Activated B cell treated with CpG ODN at 0.5 μM for 24 hours (primary cell): Measurements from ENCODE around the gene FRY. TPM values are rescaled to one million over a fixed set of nuclear protein-coding genes. Genes with fewer than 3 reads are reported as not detected.

Experiments used
- ATAC-seq: fragments of 200-7000 bp; cut with Tn5 transposase; one replicate; pipeline ENCODE4 v1.10.0; 2021; ENCODE audit warnings: low read depth, mild to moderate bottlenecking, moderate library complexity
- CTCF ChIA-PET: fragments of 350-600 bp; sonication (Branson Sonifier 250); formaldehyde crosslinking; loops from one replicate; lab custom pipeline; 2021; ENCODE audit warnings: antibody characterized with exemption; lab: Charles Lee
- POLR2A ChIA-PET: fragments of 350-600 bp; sonication (Branson Sonifier 250); formaldehyde crosslinking; loops from one replicate; lab custom pipeline; 2021; ENCODE audit warnings: antibody characterized with exemption; lab: Charles Lee
- DNase-seq: peaks from one replicate; pipeline ENCODE4 v3.0.0; 2022
- H3K27ac Mint-ChIP-seq: one replicate; pipeline ENCODE4 v1.8.0; 2020; ENCODE audit warnings: mixed read lengths
- H3K27me3 Mint-ChIP-seq: one replicate; pipeline ENCODE4 v1.8.0; 2021; ENCODE audit warnings: mixed read lengths
- H3K36me3 Mint-ChIP-seq: one replicate; pipeline ENCODE4 v1.8.0; 2021; ENCODE audit warnings: low read depth, mixed read lengths
- H3K4me1 Mint-ChIP-seq: one replicate; pipeline ENCODE4 v1.8.0; 2021; ENCODE audit warnings: mixed read lengths
- H3K4me3 Mint-ChIP-seq: one replicate; pipeline ENCODE4 v1.8.0; 2020; ENCODE audit warnings: mild to moderate bottlenecking, mixed read lengths
- H3K9me3 Mint-ChIP-seq: one replicate; pipeline ENCODE4 v1.8.0; 2020; ENCODE audit warnings: mixed read lengths
- intact Hi-C: fragments of 100-400 bp; cut with micrococcal nuclease; formaldehyde crosslinking; loops from one replicate; pipeline ENCODE4 v1.15.1; 2024
- total RNA-seq: library from RNA; stranded (reverse); gene quantifications from 2 replicates; pipeline ENCODE4 v1.2.3, GENCODE V29; 2022
- TF ChIP-seq, protein P1 (sequence below): fragments of 200-600 bp; IDR thresholded peaks from one replicate; pipeline ENCODE4 v1.8.0; 2022; ENCODE audit warnings: antibody characterized with exemption, mild to moderate bottlenecking

Gene FRY
- total RNA-seq, 1 donor from 2014 or later, result 4.8 TPM

DNA sequence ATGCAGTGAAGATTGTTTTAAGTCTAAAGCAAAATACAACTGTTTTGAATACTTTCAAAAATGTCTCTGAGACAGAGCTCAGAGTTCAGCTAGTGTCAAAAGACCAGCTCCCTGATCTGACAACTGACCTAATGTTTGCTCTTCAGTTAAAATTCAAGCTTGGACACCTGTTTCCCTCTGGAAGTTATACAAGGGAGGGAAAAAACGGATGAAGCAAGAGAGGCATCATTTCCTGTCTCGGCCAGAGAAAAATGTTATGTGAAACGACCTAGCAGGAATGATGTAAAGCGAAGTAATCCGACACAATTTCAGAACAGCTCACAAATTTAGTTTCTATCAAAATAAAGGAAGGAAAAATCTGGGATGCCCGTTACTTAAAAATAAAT is 224.1 kb downstream of the FRY start:
- Mint-ChIP-seq H3K4me3 (no peak overlapping the region), H3K36me3 (no peaks in the 10 kb centered on the region), H3K27me3 (no peaks in the 10 kb centered on the region), H3K9me3 (no peaks in the 10 kb centered on the region), H3K4me1 (no peaks in the 10 kb centered on the region), H3K27ac (no peak overlapping the region)
- ChIA-PET CTCF (interaction anchor here (1.1 kb wide), 1 partner anchor 187 kb away, joined by 3 read pairs; no protein-coding TSS in a partner anchor), POLR2A (no interaction called here)
- ATAC-seq (no peak), DNase-seq (no peak)
- TF ChIP-seq, protein P1, sequence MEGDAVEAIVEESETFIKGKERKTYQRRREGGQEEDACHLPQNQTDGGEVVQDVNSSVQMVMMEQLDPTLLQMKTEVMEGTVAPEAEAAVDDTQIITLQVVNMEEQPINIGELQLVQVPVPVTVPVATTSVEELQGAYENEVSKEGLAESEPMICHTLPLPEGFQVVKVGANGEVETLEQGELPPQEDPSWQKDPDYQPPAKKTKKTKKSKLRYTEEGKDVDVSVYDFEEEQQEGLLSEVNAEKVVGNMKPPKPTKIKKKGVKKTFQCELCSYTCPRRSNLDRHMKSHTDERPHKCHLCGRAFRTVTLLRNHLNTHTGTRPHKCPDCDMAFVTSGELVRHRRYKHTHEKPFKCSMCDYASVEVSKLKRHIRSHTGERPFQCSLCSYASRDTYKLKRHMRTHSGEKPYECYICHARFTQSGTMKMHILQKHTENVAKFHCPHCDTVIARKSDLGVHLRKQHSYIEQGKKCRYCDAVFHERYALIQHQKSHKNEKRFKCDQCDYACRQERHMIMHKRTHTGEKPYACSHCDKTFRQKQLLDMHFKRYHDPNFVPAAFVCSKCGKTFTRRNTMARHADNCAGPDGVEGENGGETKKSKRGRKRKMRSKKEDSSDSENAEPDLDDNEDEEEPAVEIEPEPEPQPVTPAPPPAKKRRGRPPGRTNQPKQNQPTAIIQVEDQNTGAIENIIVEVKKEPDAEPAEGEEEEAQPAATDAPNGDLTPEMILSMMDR, result no peak
- intact Hi-C loops, result no loop called here

DNA sequence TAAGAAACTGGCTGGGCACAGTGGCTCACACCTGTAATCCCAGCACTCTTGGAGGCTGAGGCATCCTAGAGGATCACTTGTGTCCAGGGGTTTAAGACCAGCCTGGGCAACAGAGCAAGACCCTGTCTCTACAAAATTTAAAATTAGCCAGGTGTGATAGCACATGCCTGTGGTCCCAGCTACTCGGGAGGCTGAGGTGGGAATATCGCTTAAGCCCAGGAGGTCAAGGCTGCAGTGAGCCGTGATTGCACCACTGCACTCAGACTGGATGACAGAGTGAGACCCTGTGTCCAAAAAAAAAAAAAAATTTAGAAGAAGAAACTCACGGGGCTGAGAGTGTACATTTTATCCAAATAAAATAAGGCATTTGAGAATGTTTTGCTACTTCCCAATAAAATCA is 224.7 kb downstream of the FRY start:
- Mint-ChIP-seq H3K9me3 (no peaks in the 10 kb centered on the region), H3K4me1 (no peaks in the 10 kb centered on the region), H3K36me3 (no peaks in the 10 kb centered on the region), H3K4me3 (no peak overlapping the region), H3K27me3 (no peaks in the 10 kb centered on the region), H3K27ac (no peak overlapping the region)
- ChIA-PET CTCF (interaction anchor here (1.1 kb wide), 1 partner anchor 186 kb away, joined by 3 read pairs; no protein-coding TSS in a partner anchor), POLR2A (no interaction called here)
- ATAC-seq, result no peak
- intact Hi-C loops, result no loop called here
- TF ChIP-seq, protein P1, result no peak
- DNase-seq, result no peak

DNA sequence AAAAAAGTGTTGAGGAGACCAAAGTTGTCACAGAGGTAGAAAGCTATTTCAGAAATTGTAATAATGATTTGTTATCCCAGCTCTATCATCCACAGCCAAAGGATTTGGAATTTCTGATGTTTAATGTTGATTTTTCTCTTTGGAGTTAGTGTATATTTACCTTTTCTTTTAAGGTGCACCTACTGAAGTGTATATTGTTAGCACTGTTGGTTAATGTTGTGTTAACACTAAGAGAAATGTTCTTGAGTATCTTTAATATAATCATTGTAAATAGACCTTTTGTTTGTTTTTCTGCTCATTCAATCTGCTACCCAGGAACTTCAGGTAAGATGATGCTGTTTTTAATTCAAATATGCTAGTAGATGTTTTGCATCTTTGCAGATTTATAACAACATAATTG is 226.1 kb downstream of the FRY start:
- Mint-ChIP-seq H3K4me1 (no peaks in the 10 kb centered on the region), H3K27ac (no peak overlapping the region), H3K36me3 (no peaks in the 10 kb centered on the region), H3K27me3 (no peaks in the 10 kb centered on the region), H3K9me3 (no peaks in the 10 kb centered on the region), H3K4me3 (no peak overlapping the region)
- TF ChIP-seq, protein P1, result no peak
- intact Hi-C loops, result no loop called here
- ChIA-PET CTCF (interaction anchor here (0.9 kb wide), 1 partner anchor 11 kb away, joined by 4 read pairs; no protein-coding TSS in a partner anchor), POLR2A (no interaction called here)
- ATAC-seq (no peak), DNase-seq (no peak)

DNA sequence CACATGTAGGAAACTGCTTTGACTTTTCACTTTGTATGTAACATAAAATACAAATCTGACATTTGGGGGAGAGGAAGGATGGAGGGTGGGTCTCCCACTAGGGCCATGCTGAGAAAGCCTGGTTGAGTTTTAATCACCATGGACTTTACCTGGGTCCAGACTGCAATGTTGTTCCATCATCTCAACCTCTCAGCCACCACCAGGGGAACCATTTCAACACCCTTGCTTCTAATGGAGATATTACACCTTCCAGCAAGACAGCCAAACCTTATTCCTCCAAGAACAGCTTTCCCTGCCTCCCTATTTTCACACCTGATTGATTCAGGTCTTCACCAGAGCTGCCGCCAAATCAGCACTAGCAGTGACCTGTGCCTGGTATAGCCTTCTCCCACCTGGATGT is 227.5 kb downstream of the FRY start:
- ATAC-seq (no peak), DNase-seq (no peak)
- no peak overlapping the region for H3K27ac Mint-ChIP-seq
- no peaks in the 10 kb centered on the region for H3K9me3 Mint-ChIP-seq
- POLR2A ChIA-PET, result no interaction called here
- CTCF ChIA-PET, result no interaction called here
- TF ChIP-seq, protein P1, result no peak
- intact Hi-C loops, result no loop called here
- no peaks in the 10 kb centered on the region for H3K36me3 Mint-ChIP-seq
- no peaks in the 10 kb centered on the region for H3K27me3 Mint-ChIP-seq
- H3K4me3 Mint-ChIP-seq, result no peak overlapping the region
- no peaks in the 10 kb centered on the region for H3K4me1 Mint-ChIP-seq

DNA sequence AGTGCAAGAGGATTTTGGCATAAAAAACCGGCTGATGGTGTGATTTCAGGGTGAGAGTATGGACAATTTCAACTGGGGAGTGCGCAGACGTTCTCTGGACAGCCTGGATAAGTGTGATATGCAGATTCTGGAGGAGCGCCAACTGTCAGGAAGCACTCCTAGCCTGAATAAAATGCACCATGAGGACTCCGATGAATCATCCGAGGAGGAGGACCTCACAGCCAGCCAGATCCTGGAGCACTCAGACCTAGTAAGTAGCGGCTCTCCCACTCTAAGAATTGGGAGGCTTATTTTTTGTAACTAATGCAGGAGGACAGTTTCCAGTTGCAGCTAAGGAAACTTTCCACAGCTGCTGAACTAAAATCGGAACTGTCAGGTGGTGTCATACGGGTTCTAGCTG is 230.0 kb downstream of the FRY start:
- no peak for ATAC-seq
- Mint-ChIP-seq H3K4me1 (no peaks in the 10 kb centered on the region), H3K36me3 (no peaks in the 10 kb centered on the region), H3K9me3 (no peaks in the 10 kb centered on the region), H3K4me3 (no peak overlapping the region), H3K27ac (no peak overlapping the region), H3K27me3 (no peaks in the 10 kb centered on the region)
- POLR2A ChIA-PET, result no interaction called here
- CTCF ChIA-PET, result no interaction called here
- DNase-seq, result no peak
- TF ChIP-seq, protein P1, result no peak
- intact Hi-C loops, result no loop called here
